A673 (cell line): ENCODE results near the gene SUCLG2.

ENCODE experiments used
- CTCF ChIP-seq: fragments of 300-800, 200-600 bp; sonication (generic); conservative IDR thresholded peaks from 2 replicates; pipeline ENCODE4 v1.5.1; 2017; ENCODE audit warnings: low read depth, mild to moderate bottlenecking, antibody characterized with exemption, low read length, moderate library complexity, mixed read lengths
- EZH2 ChIP-seq: fragments of 200-600 bp; sonication (generic); IDR thresholded peaks from 2 replicates; pipeline ENCODE4 v1.6.1; 2017; ENCODE audit warnings: borderline replicate concordance, low read depth, mild to moderate bottlenecking, mixed read lengths, antibody characterized with exemption, low read length; ENCODE audit not compliant: poor library complexity, severe bottlenecking

DNA sequence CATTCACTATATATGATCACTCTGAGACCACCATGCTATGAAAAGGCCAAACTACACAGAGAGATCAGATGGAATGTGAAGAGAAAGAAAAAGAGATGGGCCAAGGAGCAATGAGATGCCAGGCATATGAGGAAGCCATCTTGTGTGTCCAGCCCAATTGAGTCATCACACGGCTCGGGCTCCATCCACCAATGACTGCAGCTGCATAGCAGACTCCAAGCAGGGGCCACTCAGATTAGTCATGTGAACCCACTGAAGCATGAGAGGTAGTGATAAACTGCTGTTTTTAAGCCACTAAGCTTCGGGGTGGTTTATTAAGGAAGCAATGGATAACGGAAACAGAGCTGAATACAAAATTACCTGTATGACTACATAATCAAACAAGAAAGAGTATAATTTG is 185.9 kb downstream of the SUCLG2 start:
- TF ChIP-seq EZH2, result no peak
- no peak for TF ChIP-seq CTCF
